KMS-11 (cell line): ENCODE measurements around the gene AGPS.

ENCODE experiments used
- H2AFZ ChIP-seq: fragments of 200-600 bp; sonication (generic); 2 replicates; pipeline ENCODE4 v1.6.1; 2016; ENCODE audit warnings: antibody characterized with exemption, mixed run types, low read depth
- H3K27ac ChIP-seq: fragments of 200-600 bp; sonication (generic); 2 replicates; pipeline ENCODE4 v1.6.1; 2016; ENCODE audit warnings: mild to moderate bottlenecking, mixed run types
- H3K27me3 ChIP-seq: fragments of 200-600 bp; sonication (generic); 2 replicates; pipeline ENCODE4 v1.6.1; 2017; ENCODE audit warnings: mild to moderate bottlenecking, low read depth, mixed run types, moderate library complexity; ENCODE audit not compliant: insufficient read depth
- H3K36me3 ChIP-seq: fragments of 200-600 bp; sonication (generic); 2 replicates; pipeline ENCODE4 v1.6.1; 2017; ENCODE audit warnings: mild to moderate bottlenecking, mixed run types; ENCODE audit not compliant: insufficient read depth
- H3K4me1 ChIP-seq: fragments of 200-600 bp; sonication (generic); 2 replicates; pipeline ENCODE4 v1.6.1; 2016; ENCODE audit warnings: mild to moderate bottlenecking, low read depth, mixed run types; ENCODE audit not compliant: poor library complexity, severe bottlenecking
- H3K4me2 ChIP-seq: fragments of 200-600 bp; sonication (generic); 2 replicates; pipeline ENCODE4 v1.7.0; 2016; ENCODE audit warnings: mild to moderate bottlenecking, mixed run types
- H3K4me3 ChIP-seq: fragments of 200-600 bp; sonication (generic); IDR thresholded peaks from 2 replicates; pipeline ENCODE4 v1.6.1; 2017; ENCODE audit warnings: low read depth, low read length, mixed read lengths; ENCODE audit not compliant: insufficient read depth
- H3K79me2 ChIP-seq: fragments of 200-600 bp; sonication (generic); 2 replicates; pipeline ENCODE4 v1.6.1; 2016; ENCODE audit warnings: low read depth, mixed run types; ENCODE audit not compliant: insufficient read depth
- H3K9ac ChIP-seq: fragments of 200-600 bp; sonication (generic); 2 replicates; pipeline ENCODE4 v1.6.1; 2016; ENCODE audit warnings: mild to moderate bottlenecking, mixed run types
- H4K20me1 ChIP-seq: fragments of 200-600 bp; sonication (generic); 2 replicates; pipeline ENCODE4 v1.6.1; 2016; ENCODE audit warnings: mild to moderate bottlenecking, mixed run types; ENCODE audit not compliant: insufficient read depth
- CTCF ChIP-seq: fragments of 200-600 bp; sonication (generic); conservative IDR thresholded peaks from 2 replicates; pipeline ENCODE4 v1.6.1; 2017; ENCODE audit warnings: low read depth, mild to moderate bottlenecking, antibody characterized with exemption, low read length, moderate library complexity, mixed read lengths

AGPS gene

GRCh38 chr2:177432703-177433102, 40.1 kb downstream of the AGPS start:
- no peak for TF ChIP-seq CTCF
- no peak overlapping the region for H2AFZ ChIP-seq
- H3K27me3 ChIP-seq = no peaks in the 10 kb centered on the region
- H3K4me2 ChIP-seq = no peak overlapping the region
- H4K20me1 ChIP-seq = no peaks in the 10 kb centered on the region
- H3K4me3 ChIP-seq = no peak overlapping the region
- no peak overlapping the region for H3K27ac ChIP-seq
- no peak overlapping the region for H3K9ac ChIP-seq
- peaks cover 12% of the 10 kb centered on the region for H3K4me1 ChIP-seq
- H3K79me2 ChIP-seq = peaks cover 34% of the 10 kb centered on the region; the same call in 1 of the 2 replicates
- 0 out of 2 replicates have a peak, but pooled peaks cover 6% of the 10 kb centered on the region for H3K36me3 ChIP-seq

- no peak overlapping the region for H3K4me2 ChIP-seq
- H4K20me1 ChIP-seq = no peaks in the 10 kb centered on the region
- H3K4me3 ChIP-seq = no peak overlapping the region
- H3K36me3 ChIP-seq = 0 out of 2 replicates have a peak, but pooled peaks cover 6% of the 10 kb centered on the region
- no peak overlapping the region for H3K9ac ChIP-seq
- H2AFZ ChIP-seq = no peak overlapping the region
- TF ChIP-seq CTCF = no peak
- H3K79me2 ChIP-seq = peaks cover 30% of the 10 kb centered on the region; the same call in 1 of the 2 replicates
- no peaks in the 10 kb centered on the region for H3K27me3 ChIP-seq
- H3K4me1 ChIP-seq = peaks cover 12% of the 10 kb centered on the region
- H3K27ac ChIP-seq = no peak overlapping the region
Observed at GRCh38 chr2:177433402-177433801, 40.8 kb downstream of the AGPS start.

- Histone ChIP-seq H3K36me3 (0 out of 2 replicates have a peak, but pooled peaks cover 6% of the 10 kb centered on the region), H3K9ac (no peak overlapping the region), H3K27ac (no peak overlapping the region), H3K4me2 (no peak overlapping the region), H4K20me1 (no peaks in the 10 kb centered on the region), H3K79me2 (peaks cover 19% of the 10 kb centered on the region; the same call in 1 of the 2 replicates), H2AFZ (no peak overlapping the region), H3K4me3 (no peak overlapping the region), H3K27me3 (no peaks in the 10 kb centered on the region), H3K4me1 (peaks cover 12% of the 10 kb centered on the region)
- TF ChIP-seq CTCF = no peak
Observed at GRCh38 chr2:177434475-177434874, 41.9 kb downstream of the AGPS start.

- H2AFZ ChIP-seq = no peak overlapping the region
- no peaks in the 10 kb centered on the region for H4K20me1 ChIP-seq
- H3K4me3 ChIP-seq = no peak overlapping the region
- H3K4me2 ChIP-seq = no peak overlapping the region
- H3K27ac ChIP-seq = no peak overlapping the region
- no peak overlapping the region for H3K9ac ChIP-seq
- H3K36me3 ChIP-seq = no peaks in the 10 kb centered on the region; the same call in 1 of the 2 replicates
- H3K79me2 ChIP-seq = no peaks in the 10 kb centered on the region
- no peak for TF ChIP-seq CTCF
- H3K27me3 ChIP-seq = no peaks in the 10 kb centered on the region
- no peaks in the 10 kb centered on the region for H3K4me1 ChIP-seq
Observed at GRCh38 chr2:177445200-177445599, 52.6 kb downstream of the AGPS start.
